ENCODE measurements around the gene CYB5RL. TPM values are rescaled to one million over a fixed set of nuclear protein-coding genes. Genes with fewer than 3 reads are reported as not detected.

CYB5RL gene
- total and polyA plus RNA-seq, 2 of the 8 experiments (the other 6 are each of a cell fraction or from before 2014, with no cell fraction given) = 13.2 to 14.1 TPM

GRCh38 chr1:54159733-54160316 is 40.0 kb downstream of the CYB5RL start (continued):
- TF ChIP-seq CHD7 (IDR thresholded peaks at IDR 0.05; ENCODE audit: insufficient replicate concordance, low read length) (no peak), CREB1 (IDR thresholded peaks at IDR 0.05) (no peak), EGR1 (IDR thresholded peaks at IDR 0.05; ENCODE audit: borderline replicate concordance, low read depth, low read length) (no peak), GTF2F1 (IDR thresholded peaks at IDR 0.05; ENCODE audit: borderline replicate concordance, low read depth, low read length) (no peak), JUND (IDR thresholded peaks at IDR 0.05; ENCODE audit: low read length) (no peak), TBP (IDR thresholded peaks at IDR 0.05; ENCODE audit: low read depth, low read length) (no peak), CBX8 (IDR thresholded peaks at IDR 0.05; ENCODE audit: borderline replicate concordance, low read depth, low read length) (no peak), KDM4A (IDR thresholded peaks at IDR 0.05; ENCODE audit: low read depth, low read length, severe bottlenecking) (no peak), EP300 (IDR thresholded peaks at IDR 0.05; ENCODE audit: borderline replicate concordance in 1 of 2, low read depth in 2 of 2, low read length in 2 of 2) (no peak)

Data from H1 (cell line).